Duodenal mucosa (tissue), 2 donors: ENCODE results near the gene INSYN2B.

Source experiments
- H3K27ac ChIP-seq: one replicate; pipeline ENCODE4 v1.7.0; 2013; ENCODE audit warnings: low read depth, low read length
- H3K27me3 ChIP-seq, 2 donors: one replicate each; pipeline ENCODE4 v1.7.0; 2013; ENCODE audit warnings: low read length in 2 of 2, control low read depth in 1 of 2; ENCODE audit not compliant: insufficient read depth in 2 of 2, control insufficient read depth in 1 of 2
- H3K36me3 ChIP-seq, 2 donors: one replicate each; pipeline ENCODE4 v1.7.0; 2013; ENCODE audit warnings: low read length in 2 of 2, control low read depth in 1 of 2; ENCODE audit not compliant: insufficient read depth in 2 of 2, control insufficient read depth in 1 of 2
- H3K4me1 ChIP-seq, 2 donors: one replicate each; pipeline ENCODE4 v1.7.0; 2013; ENCODE audit warnings: low read length in 2 of 2, control low read depth in 1 of 2; ENCODE audit not compliant: insufficient read depth in 2 of 2, control insufficient read depth in 1 of 2
- H3K4me3 ChIP-seq, 2 donors: one replicate each; pipeline ENCODE4 v1.7.0; 2013; ENCODE audit warnings: low read length in 2 of 2, low read depth in 1 of 2
- H3K9ac ChIP-seq, 2 donors: one replicate each; pipeline ENCODE4 v1.7.0; 2013; ENCODE audit warnings: low read length in 2 of 2, low read depth in 1 of 2
- H3K9me3 ChIP-seq, 2 donors: one replicate each; pipeline ENCODE4 v1.7.0; 2013; ENCODE audit warnings: low read length in 2 of 2, control low read depth in 1 of 2; ENCODE audit not compliant: control insufficient read depth in 1 of 2

INSYN2B gene

DNA sequence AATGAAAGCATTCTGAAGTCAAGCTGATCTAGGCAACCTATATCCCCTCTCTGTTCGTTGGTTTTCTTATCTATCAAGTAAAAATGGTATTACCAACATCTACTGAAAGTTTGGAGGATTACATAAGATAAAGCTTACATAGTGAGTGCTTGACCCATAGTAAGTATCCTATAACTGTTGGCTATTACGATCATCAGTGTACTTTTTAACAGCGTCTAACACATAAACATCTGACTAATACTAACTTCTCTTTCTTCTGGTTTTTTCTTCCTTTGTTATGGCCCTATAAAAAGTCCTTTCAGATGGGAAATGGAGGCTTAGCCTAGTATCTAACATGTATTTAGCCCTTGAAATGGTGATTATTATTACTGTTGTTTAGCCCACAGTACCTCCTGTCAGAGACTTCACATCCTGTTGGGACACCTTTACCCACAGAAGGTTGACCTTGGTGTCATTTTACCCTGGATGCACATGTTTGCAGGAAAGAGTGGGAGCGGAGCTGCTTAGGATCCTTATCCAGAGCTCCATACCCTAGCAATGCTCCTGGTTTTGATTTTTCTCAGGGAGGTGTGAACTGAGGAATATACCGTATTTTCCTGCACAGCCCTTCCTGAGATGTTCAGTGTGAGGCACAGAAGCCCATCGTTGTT is 6.0 kb downstream of the INSYN2B start:
- Histone ChIP-seq H3K9me3 (no peaks in the 10 kb centered on the region), H3K4me1 (no peaks in the 10 kb centered on the region), H3K27ac (no peak overlapping the region), H3K4me3 (no peak overlapping the region), H3K27me3 (no peaks in the 10 kb centered on the region), H3K9ac (no peak overlapping the region), H3K36me3 (no peaks in the 10 kb centered on the region)

DNA sequence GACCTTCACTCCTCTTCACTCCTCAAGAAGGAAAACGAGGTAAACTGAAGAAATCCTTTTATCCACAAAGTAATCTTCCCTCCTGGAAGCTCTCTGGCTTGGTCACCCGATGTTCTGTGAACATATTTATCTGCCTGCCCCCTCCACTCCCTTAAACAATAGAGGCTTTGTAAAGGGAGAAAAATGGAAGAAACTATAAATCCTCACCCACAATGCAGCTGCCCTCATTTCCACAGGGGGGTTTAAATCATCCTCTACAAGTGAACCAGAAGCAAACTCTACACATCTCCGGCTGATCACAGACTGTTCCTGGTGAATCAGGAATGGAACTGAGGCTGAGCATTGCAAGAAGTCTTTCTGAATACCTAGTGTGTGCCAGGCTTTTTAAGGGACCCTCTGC is 7.2 kb downstream of the INSYN2B start:
- Histone ChIP-seq H3K36me3 (no peaks in the 10 kb centered on the region), H3K4me3 (no peak overlapping the region), H3K27ac (no peak overlapping the region), H3K9ac (no peak overlapping the region), H3K27me3 (no peaks in the 10 kb centered on the region), H3K9me3 (no peaks in the 10 kb centered on the region), H3K4me1 (no peaks in the 10 kb centered on the region)

DNA sequence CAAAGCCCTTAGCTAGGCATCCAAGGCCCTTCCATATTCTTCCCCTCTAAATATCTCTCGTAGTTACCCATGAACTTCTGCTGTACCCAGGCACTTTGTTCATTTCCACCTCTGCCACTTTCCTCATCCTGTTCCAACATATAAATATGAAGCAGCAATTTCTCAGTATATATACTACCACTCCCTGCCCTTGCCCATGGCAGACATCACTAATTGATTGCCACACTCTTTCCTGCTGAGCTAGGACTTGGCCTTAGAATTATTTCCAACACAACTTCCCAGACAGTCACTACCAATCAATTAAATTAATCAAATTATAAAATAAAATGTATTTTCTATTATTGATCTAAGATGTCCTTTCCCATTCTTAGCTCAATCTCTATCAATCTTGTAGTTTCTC is 8.5 kb downstream of the INSYN2B start:
- Histone ChIP-seq H3K9me3 (no peaks in the 10 kb centered on the region), H3K27ac (no peak overlapping the region), H3K36me3 (no peaks in the 10 kb centered on the region), H3K4me3 (no peak overlapping the region), H3K27me3 (no peaks in the 10 kb centered on the region), H3K4me1 (no peaks in the 10 kb centered on the region), H3K9ac (no peak overlapping the region)

DNA sequence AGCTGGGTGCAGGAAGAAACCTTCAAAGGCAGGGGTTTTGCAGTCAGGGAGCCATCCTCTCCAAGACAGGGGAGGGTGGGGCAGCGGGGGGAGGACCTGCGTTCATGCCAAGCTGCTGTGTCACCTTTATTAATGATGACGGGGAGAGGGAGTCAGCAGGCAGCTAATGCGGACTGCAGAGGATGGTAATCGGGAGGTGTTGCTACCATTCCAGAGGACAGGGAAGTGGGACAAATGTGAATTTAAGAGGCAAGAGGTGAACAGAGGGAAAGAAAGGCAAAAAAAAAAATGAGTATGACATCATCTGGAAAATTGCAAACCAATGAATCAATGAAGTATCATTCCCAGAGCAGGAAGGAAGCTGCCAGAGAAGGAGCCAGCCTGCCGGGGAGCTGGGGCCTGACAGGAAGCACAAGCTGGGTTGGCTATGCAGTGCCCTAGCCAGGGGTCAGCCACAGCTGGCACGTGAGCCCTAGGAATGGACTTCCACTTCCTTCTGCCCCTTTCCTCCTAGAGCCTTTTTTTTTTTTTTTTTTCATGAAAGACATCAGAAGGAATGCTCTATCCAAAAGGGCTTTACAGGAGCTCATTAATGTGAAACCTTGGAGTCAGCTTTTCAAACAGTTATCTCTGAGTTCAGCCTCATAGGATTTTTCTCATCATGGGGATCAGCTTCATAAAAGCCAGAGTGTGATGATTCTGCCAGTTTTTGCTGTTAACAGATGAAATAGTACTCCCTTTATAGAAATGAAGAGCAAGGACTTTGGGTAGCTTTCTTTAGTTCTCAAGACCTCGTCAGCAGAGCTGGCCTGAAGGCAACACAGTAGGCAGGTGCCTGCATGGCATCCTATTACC is 9.2 kb downstream of the INSYN2B start:
- H3K4me3 ChIP-seq = no peak overlapping the region
- H3K27me3 ChIP-seq = no peaks in the 10 kb centered on the region
- H3K9me3 ChIP-seq = no peaks in the 10 kb centered on the region
- no peaks in the 10 kb centered on the region for H3K4me1 ChIP-seq
- H3K9ac ChIP-seq = no peak overlapping the region
- H3K36me3 ChIP-seq = no peaks in the 10 kb centered on the region
- H3K27ac ChIP-seq = no peak overlapping the region

DNA sequence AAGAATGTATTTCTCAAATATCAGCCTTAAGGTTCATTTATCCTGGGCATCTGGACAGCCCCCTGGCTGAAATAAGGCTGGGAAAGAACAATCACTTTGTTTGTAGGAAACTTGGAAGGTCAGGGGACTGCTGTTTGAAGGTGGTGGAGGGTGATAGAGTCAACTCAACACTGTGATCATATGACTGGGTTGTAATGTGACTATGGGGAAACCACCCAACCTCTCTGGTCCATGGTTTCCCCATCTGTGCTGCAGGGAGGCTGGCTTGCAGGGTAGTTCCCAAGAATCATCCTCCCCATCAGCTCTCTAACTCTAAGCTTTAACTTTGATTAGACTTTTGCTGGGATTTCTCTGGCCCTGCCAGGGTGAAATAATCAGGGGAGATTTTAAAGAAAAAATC is 10.0 kb downstream of the INSYN2B start:
- Histone ChIP-seq H3K27me3 (no peaks in the 10 kb centered on the region), H3K4me3 (no peak overlapping the region), H3K9ac (no peak overlapping the region), H3K36me3 (no peaks in the 10 kb centered on the region), H3K9me3 (no peaks in the 10 kb centered on the region), H3K4me1 (no peaks in the 10 kb centered on the region), H3K27ac (no peak overlapping the region)

DNA sequence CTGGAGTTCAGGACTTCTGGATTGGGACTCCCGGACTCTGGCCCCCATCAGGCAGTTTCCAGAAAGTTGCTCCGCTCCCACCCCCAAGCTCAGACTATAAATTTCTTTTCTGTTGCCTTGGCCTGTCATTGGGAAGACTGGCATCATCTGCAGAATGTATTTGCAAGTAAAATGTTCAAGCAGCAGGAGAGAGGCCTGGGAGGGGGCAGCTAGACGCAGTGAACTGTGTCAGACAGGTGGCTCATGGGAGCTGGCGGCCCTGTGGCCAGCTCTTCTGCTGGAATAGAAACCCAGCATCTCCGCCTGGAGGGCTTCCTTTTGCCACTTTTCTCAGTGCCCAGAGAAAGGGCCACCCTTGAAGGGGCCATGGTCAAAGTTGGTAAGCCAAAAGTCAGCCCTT is 16.0 kb downstream of the INSYN2B start:
- no peak overlapping the region for H3K27ac ChIP-seq
- H3K27me3 ChIP-seq = no peaks in the 10 kb centered on the region
- H3K4me1 ChIP-seq = no peaks in the 10 kb centered on the region
- no peak overlapping the region for H3K4me3 ChIP-seq
- no peaks in the 10 kb centered on the region for H3K36me3 ChIP-seq
- H3K9me3 ChIP-seq = no peaks in the 10 kb centered on the region
- no peak overlapping the region for H3K9ac ChIP-seq

DNA sequence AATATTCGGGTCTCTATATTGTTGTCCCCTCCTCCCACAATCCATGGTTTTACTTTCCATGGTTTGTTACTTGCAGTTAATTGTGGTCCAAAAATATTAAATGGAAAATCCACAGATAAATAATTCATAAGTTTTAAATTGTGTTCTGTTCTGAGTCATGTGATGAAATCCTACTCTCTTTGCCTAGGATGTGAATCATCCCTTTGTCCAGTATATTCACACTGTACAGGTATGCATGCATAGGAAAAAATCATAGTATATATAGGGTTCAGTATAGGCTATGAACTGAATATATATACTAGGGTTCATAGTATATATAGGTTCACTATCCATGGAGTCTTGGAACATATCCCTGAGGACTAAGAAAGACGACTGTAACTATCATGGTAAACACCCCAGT is 19.6 kb downstream of the INSYN2B start:
- Histone ChIP-seq H3K9ac (no peak overlapping the region), H3K27ac (no peak overlapping the region), H3K4me3 (no peak overlapping the region), H3K36me3 (no peaks in the 10 kb centered on the region), H3K27me3 (no peaks in the 10 kb centered on the region), H3K4me1 (no peaks in the 10 kb centered on the region), H3K9me3 (no peaks in the 10 kb centered on the region)

DNA sequence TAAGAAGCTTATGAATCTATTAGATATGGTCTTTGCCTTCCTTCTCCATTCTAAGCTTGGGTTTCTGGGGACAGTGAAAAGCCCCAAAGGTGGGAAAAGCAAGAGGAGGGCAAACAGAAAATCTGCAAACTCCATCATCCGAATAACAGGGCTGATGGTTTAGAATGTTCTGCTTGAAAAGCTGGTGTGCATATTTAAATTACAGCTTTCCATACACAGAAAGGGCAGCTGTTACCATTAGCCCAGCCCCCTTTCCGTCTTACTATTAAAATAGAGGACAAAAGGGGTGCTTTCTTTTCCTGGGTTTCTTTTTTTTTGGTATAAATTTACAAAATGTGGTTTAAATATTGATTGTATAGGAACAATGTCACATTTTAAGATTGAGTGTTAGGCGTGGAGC is 22.0 kb downstream of the INSYN2B start:
- H3K9ac ChIP-seq = no peak overlapping the region
- no peak overlapping the region for H3K27ac ChIP-seq
- H3K36me3 ChIP-seq = no peaks in the 10 kb centered on the region
- H3K4me1 ChIP-seq = no peaks in the 10 kb centered on the region
- no peaks in the 10 kb centered on the region for H3K9me3 ChIP-seq
- no peaks in the 10 kb centered on the region for H3K27me3 ChIP-seq
- no peak overlapping the region for H3K4me3 ChIP-seq

DNA sequence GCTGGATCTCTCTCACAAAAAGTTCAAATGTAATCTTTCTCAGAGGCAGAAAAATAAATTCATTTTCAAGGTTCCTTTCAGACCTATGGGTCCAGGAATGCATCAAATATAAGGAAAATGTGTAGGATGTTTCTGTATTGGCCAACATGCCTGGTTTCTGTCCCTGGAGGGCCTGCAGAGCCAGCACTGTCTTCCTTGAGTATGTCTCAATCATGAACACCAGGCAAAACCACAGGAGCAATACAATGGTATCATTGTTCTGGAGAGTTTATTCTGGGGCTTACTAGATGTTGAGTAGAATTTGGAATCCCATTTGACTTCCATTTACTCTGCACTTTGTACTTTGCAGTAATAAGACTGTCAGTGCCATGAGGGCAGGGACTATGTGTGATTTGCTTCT is 23.5 kb downstream of the INSYN2B start:
- no peak overlapping the region for H3K9ac ChIP-seq
- H3K4me3 ChIP-seq = no peak overlapping the region
- H3K27me3 ChIP-seq = no peaks in the 10 kb centered on the region
- H3K9me3 ChIP-seq = no peaks in the 10 kb centered on the region
- no peaks in the 10 kb centered on the region for H3K4me1 ChIP-seq
- no peak overlapping the region for H3K27ac ChIP-seq
- no peaks in the 10 kb centered on the region for H3K36me3 ChIP-seq

DNA sequence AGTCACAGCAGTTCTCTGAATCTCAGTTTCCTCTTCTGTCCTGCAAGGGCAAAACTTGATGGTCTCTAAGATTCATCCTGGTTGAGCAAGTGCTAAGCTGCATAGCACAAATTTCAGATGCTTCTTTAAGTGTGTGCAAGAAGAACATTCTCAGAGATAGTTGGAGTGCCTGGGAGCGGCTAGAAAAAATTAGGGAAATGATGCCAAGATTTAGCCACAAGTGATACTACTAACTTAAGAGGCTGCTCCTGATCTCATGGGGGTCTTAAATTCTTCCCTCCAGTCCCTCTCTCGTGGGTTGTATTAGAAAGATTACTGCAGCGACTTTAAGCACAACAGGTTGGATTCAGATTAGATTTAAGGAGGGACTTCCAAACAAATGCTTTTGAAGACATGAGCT is 24.2 kb downstream of the INSYN2B start:
- Histone ChIP-seq H3K9ac (no peak overlapping the region), H3K36me3 (no peaks in the 10 kb centered on the region), H3K27ac (no peak overlapping the region), H3K4me3 (no peak overlapping the region), H3K9me3 (no peaks in the 10 kb centered on the region), H3K4me1 (no peaks in the 10 kb centered on the region), H3K27me3 (no peaks in the 10 kb centered on the region)
